OCI-LY7 (cell line): ENCODE measurements around the gene CFAP74. TPM values are rescaled to one million over a fixed set of nuclear protein-coding genes. Genes with fewer than 3 reads are reported as not detected.

ENCODE experiments used
- BruUV-seq: library from RNA; stranded (reverse); fragments of 400-500 nt; replicated peaks from 2 replicates; lab custom pipeline; 2021; lab: Mats Ljungman, UMichigan
- CTCF ChIA-PET: fragments of 300-600 bp; sonication (Branson Sonifier 250); formaldehyde crosslinking; loops from one replicate; lab custom pipeline; 2022; ENCODE audit warnings: antibody characterized with exemption; ENCODE audit not compliant: unreplicated experiment; lab: Charles Lee
- POLR2A ChIA-PET: fragments of 300-600 bp; sonication (Branson Sonifier 250); formaldehyde crosslinking; loops from one replicate; lab custom pipeline; 2022; ENCODE audit warnings: antibody characterized with exemption; lab: Charles Lee
- DNase-seq: peaks from one replicate; pipeline ENCODE4 v3.0.0-alpha.2; 2015; ENCODE audit warnings: low spot score
- H2AFZ ChIP-seq: fragments of 200-600 bp; sonication (generic), shearing (Covaris generic); 2 replicates; pipeline ENCODE4 v1.6.1; 2014; ENCODE audit warnings: mild to moderate bottlenecking, antibody characterized with exemption, low read length, moderate library complexity
- H3K27ac ChIP-seq: fragments of 200-600 bp; sonication (generic); 2 replicates; pipeline ENCODE4 v1.5.1; 2014; ENCODE audit warnings: mixed run types, low read depth, mild to moderate bottlenecking, moderate library complexity, low read length, inconsistent platforms; ENCODE audit not compliant: poor library complexity, severe bottlenecking
- H3K36me3 ChIP-seq: fragments of 200-600 bp; sonication (generic); 2 replicates; pipeline ENCODE4 v1.6.1; 2014; ENCODE audit warnings: mild to moderate bottlenecking, antibody characterized with exemption, low read length, moderate library complexity, mixed read lengths; ENCODE audit not compliant: insufficient read depth
- H3K4me1 ChIP-seq: fragments of 200-600 bp; sonication (generic); 2 replicates; pipeline ENCODE4 v1.5.1; 2014; ENCODE audit warnings: mild to moderate bottlenecking, low read length; ENCODE audit not compliant: insufficient read depth, poor library complexity, severe bottlenecking
- H3K4me2 ChIP-seq: fragments of 200-600 bp; sonication (generic); 2 replicates; pipeline ENCODE4 v1.6.1; 2014; ENCODE audit warnings: mild to moderate bottlenecking, low read length
- H3K4me3 ChIP-seq: fragments of 200-600 bp; sonication (generic); 2 replicates; pipeline ENCODE4 v1.5.1; 2014; ENCODE audit warnings: mild to moderate bottlenecking, low read depth, low read length; ENCODE audit not compliant: poor library complexity, severe bottlenecking
- H3K79me2 ChIP-seq: fragments of 200-600 bp; sonication (generic); 2 replicates; pipeline ENCODE4 v1.6.1; 2016; ENCODE audit warnings: low read depth, mild to moderate bottlenecking, low read length, moderate library complexity, mixed read lengths; ENCODE audit not compliant: insufficient read depth
- H3K9me2 ChIP-seq: fragments of 200-600 bp; sonication (generic); 2 replicates; pipeline ENCODE4 v1.6.1; 2016; ENCODE audit warnings: mild to moderate bottlenecking, low read length, mixed read lengths; ENCODE audit not compliant: insufficient read depth
- H3K9me3 ChIP-seq: fragments of 200-600 bp; sonication (generic); 2 replicates; pipeline ENCODE4 v1.6.1; 2014; ENCODE audit warnings: mild to moderate bottlenecking, mixed run types, low read length, mixed read lengths
- H4K20me1 ChIP-seq: fragments of 200-600 bp; sonication (generic); 2 replicates; pipeline ENCODE4 v1.6.1; 2014; ENCODE audit warnings: mild to moderate bottlenecking, antibody characterized with exemption, low read length, moderate library complexity, mixed read lengths; ENCODE audit not compliant: insufficient read depth
- CTCF ChIP-seq: fragments of 200-600 bp; sonication (generic); conservative IDR thresholded peaks from 2 replicates; pipeline ENCODE4 v1.5.1; 2014; ENCODE audit warnings: mild to moderate bottlenecking, antibody characterized with exemption, low read length, moderate library complexity, mixed read lengths
- EZH2phosphoT487 ChIP-seq: fragments of 200-600 bp; sonication (generic); IDR thresholded peaks from 2 replicates; pipeline ENCODE4 v1.6.1; 2018; ENCODE audit warnings: low read depth, borderline replicate concordance, mild to moderate bottlenecking, mixed run types, antibody characterized with exemption, low read length, moderate library complexity, mixed read lengths
- intact Hi-C: fragments of 100-400 bp; cut with micrococcal nuclease; formaldehyde crosslinking; loops from one replicate; pipeline ENCODE4 v1.10.0; 2022; ENCODE audit not compliant: unreplicated experiment
- total RNA-seq, 2 experiments: library from RNA; depleted of rRNA in 1 of 2; stranded (reverse); fragments of >200 nt in 1 of 2; shearing (Covaris generic) in 1 of 2; gene quantifications; 2 replicates each; pipeline ENCODE4 v1.2.3, GENCODE V29; 2014 to 2022

CFAP74 gene
- total RNA-seq, 2 experiments from 2014 or later: not detected

DNA sequence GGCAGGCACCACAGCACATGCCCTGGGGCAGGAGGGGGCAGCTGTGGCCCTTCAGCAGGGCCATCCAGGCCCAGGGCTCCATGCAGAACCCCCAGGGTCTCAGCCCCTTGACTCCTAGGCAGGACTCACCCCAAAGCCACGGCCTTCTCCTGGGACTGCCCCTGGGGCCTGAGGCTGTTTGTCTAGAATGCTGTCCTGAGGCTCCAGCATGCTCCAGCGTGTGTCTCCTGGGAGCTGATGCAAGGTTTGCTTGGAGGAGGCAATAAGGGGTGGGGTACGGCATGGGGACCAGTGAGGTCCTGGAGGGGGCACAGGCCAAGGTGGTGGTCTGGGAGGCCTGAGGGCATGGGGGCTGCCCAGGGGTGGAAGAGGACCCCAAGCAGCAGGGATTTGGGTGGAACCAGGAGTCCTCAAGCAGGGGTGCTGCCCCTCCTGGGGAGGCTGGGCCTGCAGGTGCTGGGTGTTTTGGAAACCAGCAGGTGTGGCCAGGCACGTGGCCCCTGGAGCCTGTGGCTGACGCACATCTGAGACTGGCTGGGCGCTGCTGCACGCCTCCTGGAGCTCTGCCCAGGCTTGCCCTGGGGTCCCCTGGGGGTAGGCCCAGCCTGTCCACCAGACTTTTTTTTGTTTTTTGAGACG, 96.4 kb downstream of the CFAP74 start:
- TF ChIP-seq CTCF (no peak), EZH2phosphoT487 (no peak)
- Histone ChIP-seq H3K9me3 (no peaks in the 10 kb centered on the region), H3K79me2 (no peaks in the 10 kb centered on the region), H3K4me3 (no peak overlapping the region), H3K4me2 (peak overlapping the region; percentile 92), H3K9me2 (no peaks in the 10 kb centered on the region), H3K27ac (peak overlapping the region; percentile 78), H4K20me1 (no peaks in the 10 kb centered on the region), H3K36me3 (no peaks in the 10 kb centered on the region), H2AFZ (peak overlapping the region; percentile 30; the same call in 1 of the 2 replicates), H3K4me1 (peaks cover 40% of the 10 kb centered on the region)
- BruUV-seq: no TSS peak
- intact Hi-C loops: loop anchor here (2.0 to 5.0 kb wide), 3 partner anchors 64 to 185 kb away; partner anchors contain the start of gene CDK11A
- peak; percentile 94 for DNase-seq
- ChIA-PET CTCF (interaction anchor here (0.8 to 3.2 kb wide), 3 partner anchors 9 to 58 kb away, joined by 3 to 8 read pairs (median 4); no protein-coding TSS in a partner anchor), POLR2A (interaction anchor here (0.7 to 2.9 kb wide), 6 partner anchors 8 to 641 kb away, joined by 3 to 8 read pairs (median 4); no protein-coding TSS in a partner anchor)

- Histone ChIP-seq H3K36me3 (no peaks in the 10 kb centered on the region), H3K79me2 (no peaks in the 10 kb centered on the region), H3K4me3 (no peak overlapping the region), H3K4me1 (peaks cover 48% of the 10 kb centered on the region), H3K9me3 (no peaks in the 10 kb centered on the region), H4K20me1 (no peaks in the 10 kb centered on the region), H2AFZ (peak overlapping the region; percentile 30; the same call in 1 of the 2 replicates), H3K4me2 (peak overlapping the region; percentile 92), H3K27ac (peak overlapping the region; percentile 78), H3K9me2 (no peaks in the 10 kb centered on the region)
- TF ChIP-seq EZH2phosphoT487 (no peak), CTCF (peak; percentile 97)
- DNase-seq: peak; percentile 80
- intact Hi-C loops: loop anchor here (1.0 to 5.0 kb wide), 4 partner anchors 64 to 184 kb away; partner anchors contain the start of gene CDK11A
- CTCF ChIA-PET: interaction anchor here (0.5 to 3.2 kb wide), 4 partner anchors 11 to 615 kb away, joined by 3 to 8 read pairs (median 5); no protein-coding TSS in a partner anchor
- no TSS peak for BruUV-seq
- POLR2A ChIA-PET: interaction anchor here (0.7 to 1.1 kb wide), 6 partner anchors 9 to 642 kb away, joined by 3 to 6 read pairs (median 4); no protein-coding TSS in a partner anchor
Measured at GRCh38 chr1:1906185-1907097, 97.1 kb downstream of the CFAP74 start.
